C4-2B (cell line): ENCODE results near the gene PARD3B.

ENCODE experiments used
- CTCF ChIP-seq: fragments of 450-650 bp; conservative IDR thresholded peaks from 2 replicates; pipeline ENCODE4 v1.5.1; 2017; ENCODE audit warnings: mild to moderate bottlenecking
- ZFX ChIP-seq: fragments of 450-650 bp; IDR thresholded peaks from 2 replicates; pipeline ENCODE4 v1.6.1; 2017

- TF ChIP-seq CTCF (no peak), ZFX (no peak)
Measured at GRCh38 chr2:205665791-205666190, 1120.5 kb downstream of the PARD3B start.
